H1 (cell line): ENCODE measurements around the gene DENND1A. TPM values are rescaled to one million over a fixed set of nuclear protein-coding genes. Genes with fewer than 3 reads are reported as not detected.
A peak's percentile ranks its signal among the peaks of the same experiment; 100 is the strongest.

Source experiments
- CTCF ChIA-PET: fragments of 300-600 bp; sonication (Branson Sonifier 250); formaldehyde crosslinking; loops from one replicate; lab custom pipeline; 2021; ENCODE audit not compliant: partially characterized antibody; lab: Charles Lee
- POLR2A ChIA-PET: fragments of 300-600 bp; sonication (Branson Sonifier 250); formaldehyde crosslinking; loops from one replicate; lab custom pipeline; 2021; ENCODE audit warnings: inconsistent platforms; ENCODE audit not compliant: partially characterized antibody; lab: Charles Lee
- DNase-seq, 2 experiments: peaks; one replicate each; pipeline versions ENCODE4 v3.0.0 to v3.0.0-alpha.2; 2010 to 2022; ENCODE audit warnings: low spot score in 2 of 2, low read depth in 1 of 2, mixed read lengths in 1 of 2
- FAIRE-seq: peaks from 2 replicates; lab custom pipeline; 2011; peaks lifted over from hg19 to GRCh38; lab: Jason Lieb, UNC
- H2AFZ ChIP-seq: 2 replicates; pipeline ENCODE4 v1.8.1; 2012; ENCODE audit warnings: low read length, inconsistent platforms
- H2AK5ac ChIP-seq: 2 replicates; pipeline ENCODE4 v1.6.1; 2013; ENCODE audit warnings: low read depth, low read length
- H2BK120ac ChIP-seq: replicated peaks from 2 replicates; pipeline ENCODE3; 2013; ENCODE audit warnings: low read depth, low read length, inconsistent platforms
- H2BK12ac ChIP-seq: 2 replicates; pipeline ENCODE4 v1.6.1; 2013; ENCODE audit warnings: low read depth, low read length
- H2BK15ac ChIP-seq: 2 replicates; pipeline ENCODE4 v1.6.1; 2013; ENCODE audit warnings: low read length
- H2BK20ac ChIP-seq: 2 replicates; pipeline ENCODE4 v1.6.1; 2013; ENCODE audit warnings: low read length
- H2BK5ac ChIP-seq: 2 replicates; pipeline ENCODE4 v1.6.1; 2013; ENCODE audit warnings: low read depth, low read length
- H3K14ac ChIP-seq: 2 replicates; pipeline ENCODE4 v1.6.1; 2013; ENCODE audit warnings: inconsistent platforms; ENCODE audit not compliant: insufficient read length
- H3K18ac ChIP-seq: 2 replicates; pipeline ENCODE4 v1.6.1; 2013; ENCODE audit warnings: low read length; ENCODE audit errors: extremely low read depth
- H3K23ac ChIP-seq: 2 replicates; pipeline ENCODE4 v1.6.1; 2013; ENCODE audit warnings: inconsistent platforms; ENCODE audit not compliant: insufficient read length
- H3K23me2 ChIP-seq: 2 replicates; pipeline ENCODE4 v1.6.1; 2013; ENCODE audit warnings: low read depth, low read length
- H3K27ac ChIP-seq: 2 replicates; pipeline ENCODE4 v1.6.1; 2011; ENCODE audit warnings: low read depth, low read length, inconsistent platforms
- H3K27me3 ChIP-seq, 4 experiments: replicated peaks in 1 of 4; 1 replicate in 1 of 4; 2 replicates in 3 of 4; pipeline versions ENCODE4 v1.6.1 to v1.8.1; 2011 to 2013; ENCODE audit warnings: low read length in 3 of 4, mild to moderate bottlenecking in 3 of 4, inconsistent platforms in 2 of 4, mixed read lengths in 2 of 4, moderate library complexity in 1 of 4; ENCODE audit not compliant: control insufficient read depth in 3 of 4, insufficient read depth in 3 of 4; ENCODE audit errors: extremely low read depth in 1 of 4
- H3K36me3 ChIP-seq, 4 experiments: 2 replicates each; pipeline versions ENCODE4 v1.6.1 to v1.8.1; 2011 to 2013; ENCODE audit warnings: mild to moderate bottlenecking in 4 of 4, low read length in 3 of 4, moderate library complexity in 2 of 4, control low read depth in 1 of 4, inconsistent platforms in 1 of 4; ENCODE audit not compliant: insufficient read depth in 4 of 4, control insufficient read depth in 2 of 4
- H3K4ac ChIP-seq: replicated peaks from 2 replicates; pipeline ENCODE3; 2013; ENCODE audit warnings: low read length, low read depth, mixed read lengths, inconsistent platforms; ENCODE audit not compliant: insufficient read length
- H3K4me1 ChIP-seq, 4 experiments: replicated peaks in 1 of 4; 1 replicate in 1 of 4; 2 replicates in 3 of 4; pipeline versions ENCODE4 v1.6.1 to v1.8.1; 2011 to 2013; ENCODE audit warnings: low read length in 3 of 4, inconsistent platforms in 2 of 4, mixed read lengths in 1 of 4; ENCODE audit not compliant: insufficient read depth in 4 of 4, control insufficient read depth in 3 of 4
- H3K4me2 ChIP-seq, 2 experiments: 2 replicates each; pipeline versions ENCODE4 v1.6.1 to v1.8.1; 2011 to 2013; ENCODE audit warnings: low read depth in 2 of 2, low read length in 2 of 2, control low read depth in 1 of 2, inconsistent platforms in 1 of 2, mild to moderate bottlenecking in 1 of 2; ENCODE audit not compliant: insufficient read depth in 1 of 2
- H3K4me3 ChIP-seq, 4 experiments: fragments of 200-600, 300-600 bp in 1 of 4; sonication (generic), shearing (Covaris generic), sonication (Bioruptor Twin) in 1 of 4; 2 replicates each; pipeline versions ENCODE4 v1.5.1 to v1.8.1; 2011 to 2016; ENCODE audit warnings: low read length in 4 of 4, low read depth in 3 of 4, control low read depth in 2 of 4, inconsistent platforms in 2 of 4, mild to moderate bottlenecking in 2 of 4, mixed read lengths in 1 of 4, moderate library complexity in 1 of 4; ENCODE audit not compliant: insufficient read depth in 2 of 4; ENCODE audit errors: extremely low read depth in 1 of 4
- H3K56ac ChIP-seq: replicated peaks from 2 replicates; pipeline ENCODE3; 2013; ENCODE audit warnings: low read depth, mild to moderate bottlenecking, mixed read lengths, low read length, inconsistent platforms; ENCODE audit not compliant: insufficient read length
- H3K79me1 ChIP-seq: 2 replicates; pipeline ENCODE4 v1.6.1; 2013; ENCODE audit warnings: low read depth, low read length, control low read depth
- H3K79me2 ChIP-seq, 2 experiments: 2 replicates each; pipeline versions ENCODE4 v1.6.1 to v1.8.1; 2012 to 2013; ENCODE audit warnings: low read length in 2 of 2, mild to moderate bottlenecking in 2 of 2, inconsistent platforms in 1 of 2; ENCODE audit not compliant: insufficient read depth in 2 of 2, control insufficient read depth in 1 of 2
- H3K9ac ChIP-seq, 4 experiments: replicated peaks in 1 of 4; 1 replicate in 1 of 4; 2 replicates in 3 of 4; pipeline versions ENCODE4 v1.6.1 to v1.8.1; 2011 to 2013; ENCODE audit warnings: low read depth in 3 of 4, low read length in 3 of 4, control low read depth in 2 of 4, mild to moderate bottlenecking in 2 of 4, moderate library complexity in 2 of 4, inconsistent platforms in 1 of 4; ENCODE audit errors: extremely low read depth in 1 of 4
- H3K9me3 ChIP-seq, 2 experiments: 2 replicates each; pipeline versions ENCODE4 v1.6.1 to v1.8.1; 2012 to 2013; ENCODE audit warnings: mild to moderate bottlenecking in 2 of 2, moderate library complexity in 2 of 2, control low read depth in 1 of 2, inconsistent platforms in 1 of 2, low read depth in 1 of 2, low read length in 1 of 2, mixed read lengths in 1 of 2; ENCODE audit not compliant: insufficient read depth in 2 of 2
- H4K20me1 ChIP-seq, 2 experiments: replicated peaks in 1 of 2; 2 replicates each; pipeline versions ENCODE3 to v1.8.1; 2011 to 2013; ENCODE audit warnings: inconsistent platforms in 2 of 2, low read length in 2 of 2, mild to moderate bottlenecking in 1 of 2; ENCODE audit not compliant: insufficient read depth in 2 of 2, control insufficient read depth in 1 of 2
- H4K5ac ChIP-seq: 2 replicates; pipeline ENCODE4 v1.6.1; 2013; ENCODE audit warnings: low read length, low read depth, mixed read lengths, inconsistent platforms; ENCODE audit not compliant: insufficient read length
- H4K8ac ChIP-seq: 2 replicates; pipeline ENCODE4 v1.8.0; 2013; ENCODE audit warnings: mild to moderate bottlenecking, moderate library complexity, low read length, inconsistent platforms; ENCODE audit not compliant: insufficient read depth; ENCODE audit errors: extremely low read depth
- H4K91ac ChIP-seq: replicated peaks from 2 replicates; pipeline ENCODE3; 2013; ENCODE audit warnings: low read length, mixed read lengths, inconsistent platforms; ENCODE audit not compliant: insufficient read length
- ATF2 ChIP-seq: IDR thresholded peaks from 2 replicates; pipeline ENCODE4 v1.6.1; 2012; ENCODE audit warnings: low read length, inconsistent platforms
- CREB1 ChIP-seq: IDR thresholded peaks from 2 replicates; pipeline ENCODE4 v1.6.1; 2012; ENCODE audit warnings: inconsistent platforms
- EGR1 ChIP-seq: IDR thresholded peaks from 2 replicates; pipeline ENCODE4 v1.6.1; 2011; ENCODE audit warnings: low read depth, low read length, borderline replicate concordance
- KDM4A ChIP-seq: IDR thresholded peaks from one replicate; pipeline ENCODE4 v1.7.1; 2012; ENCODE audit warnings: low read depth, mild to moderate bottlenecking, moderate library complexity, low read length, inconsistent platforms; ENCODE audit not compliant: severe bottlenecking
- KDM5A ChIP-seq: fragments of 200-600 bp; IDR thresholded peaks from 2 replicates; pipeline ENCODE4 v1.7.1; 2012; ENCODE audit warnings: mild to moderate bottlenecking, low read length, inconsistent platforms, mixed read lengths
- MAFK ChIP-seq: IDR thresholded peaks from 2 replicates; pipeline ENCODE4 v1.6.1; 2012; ENCODE audit warnings: low read depth, mild to moderate bottlenecking, improper control_type of control experiment, low read length
- POU5F1 ChIP-seq: IDR thresholded peaks from 2 replicates; pipeline ENCODE4 v1.6.1; 2011; ENCODE audit warnings: low read depth, mild to moderate bottlenecking, low read length, moderate library complexity
- RBBP5 ChIP-seq: IDR thresholded peaks from 2 replicates; pipeline ENCODE4 v1.7.1; 2012; ENCODE audit warnings: low read depth, mild to moderate bottlenecking, inconsistent platforms, low read length, moderate library complexity, borderline replicate concordance
- USF2 ChIP-seq: IDR thresholded peaks from 2 replicates; pipeline ENCODE4 v1.6.1; 2011; ENCODE audit warnings: low read length, improper control_type of control experiment
- YY1 ChIP-seq: IDR thresholded peaks from 2 replicates; pipeline ENCODE4 v1.6.1; 2011; ENCODE audit warnings: low read depth, mild to moderate bottlenecking, low read length
- WGBS, 2 experiments: shearing (Covaris generic) in 1 of 2; methylation state at CpG; one replicate each; pipeline versions ENCODE4 v1.1.6 to v1.1.7; 2013 to 2015; ENCODE audit warnings: low lambda C conversion rate in 2 of 2, mixed read lengths in 2 of 2, inconsistent platforms in 1 of 2, low coverage in 1 of 2, missing lambda C conversion rate in 1 of 2; ENCODE audit not compliant: insufficient replicate concordance in 2 of 2, insufficient coverage in 1 of 2, insufficient read length in 1 of 2; ENCODE audit errors: extremely low coverage in 1 of 2, missing lambda C conversion rate in 1 of 2; 5-methylcytosine and 5-hydroxymethylcytosine counted together
- polyA plus RNA-seq, 7 experiments: library from polyadenylated mRNA; depleted of rRNA in 3 of 7; stranded (reverse) in 5 of 7; unstranded in 2 of 7; fragments of >200 nt in 5 of 7; fragments of 200-250 nt in 2 of 7; gene quantifications; 1 replicate in 5 of 7; 2 replicates in 1 of 7; 4 replicates in 1 of 7; pipeline versions ENCODE4 v1.2.1 to v1.2.3, GENCODE V29; 2011 to 2013; ENCODE audit warnings: missing spikeins in 2 of 7, mixed read lengths in 2 of 7
- total RNA-seq: library from RNA; stranded (reverse); fragmentation: NEBNext Ultra II Directional; extraction: Animal tissue kit (Norgen Biotek cat#: 25700); gene quantifications from 2 replicates; pipeline ENCODE4 v1.2.1, GENCODE V29; 2021

The DENND1A gene
- total and polyA plus RNA-seq, 2 of the 8 experiments (the other 6 are each of a cell fraction or from before 2014, with no cell fraction given): 24.1 to 26.4 TPM

DNA sequence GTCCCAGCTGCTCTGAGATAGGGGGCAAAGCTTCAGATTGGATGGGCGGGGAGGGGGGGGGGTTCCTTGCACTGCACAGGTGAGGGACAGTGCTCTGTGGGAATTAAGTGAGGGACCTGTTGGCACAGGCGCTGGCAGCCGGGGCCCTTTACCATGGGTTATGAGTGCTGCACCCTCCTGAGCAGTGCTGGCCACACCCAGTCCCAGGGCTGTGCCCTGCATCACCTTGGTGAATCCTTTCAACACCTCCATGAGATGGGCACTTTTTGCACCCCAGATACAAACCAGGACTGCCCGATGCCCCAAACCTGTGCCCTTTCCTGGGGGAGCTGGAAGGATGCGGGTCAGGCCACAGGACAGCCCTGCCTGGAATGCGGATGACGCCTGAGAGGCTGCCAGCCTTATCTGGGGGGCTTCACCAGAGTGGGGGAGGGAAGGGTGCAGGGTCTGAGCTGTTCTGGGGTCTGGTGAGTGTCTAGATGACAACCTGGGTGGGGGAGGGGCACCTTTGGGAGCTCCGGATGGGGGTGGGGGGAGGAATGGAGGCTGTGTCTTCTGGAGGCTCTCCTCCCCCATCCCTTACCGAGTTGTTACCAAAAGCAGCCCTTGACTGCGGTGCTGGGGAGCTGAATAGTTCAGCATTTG is 568.7 kb downstream of the DENND1A start:
- no peaks in the 10 kb centered on the region for H3K36me3 ChIP-seq
- no peaks in the 10 kb centered on the region for H3K79me1 ChIP-seq
- no peak overlapping the region for H3K14ac ChIP-seq
- H3K79me2 ChIP-seq: no peaks in the 10 kb centered on the region
- CTCF ChIA-PET: interaction anchor here (0.6 to 22.0 kb wide), 5 partner anchors 7 to 261 kb away, joined by 3 to 668 read pairs (median 5); partner anchors contain the start of gene CRB2
- no peak overlapping the region for H4K91ac ChIP-seq
- H3K9ac ChIP-seq: no peak overlapping the region
- no peak for DNase-seq
- H3K56ac ChIP-seq: no peak overlapping the region
- H3K4ac ChIP-seq: peak overlapping the region; percentile 65
- POLR2A ChIA-PET: interaction anchor here (0.5 to 3.1 kb wide), 7 partner anchors 8 to 1105 kb away, joined by 3 to 19 read pairs (median 3); no protein-coding TSS in a partner anchor
- no peak for FAIRE-seq
- no peak overlapping the region for H3K27ac ChIP-seq
- H2BK5ac ChIP-seq: no peak overlapping the region
- H4K5ac ChIP-seq: no peak overlapping the region
- peaks cover 0 to 5% of the 10 kb centered on the region in 2 experiments for H4K20me1 ChIP-seq
- peaks cover 0 to 3% (median 0%) of the 10 kb centered on the region in 4 experiments; a peak in 1 of 7 replicates for H3K27me3 ChIP-seq
- no peak overlapping the region for H2BK12ac ChIP-seq
- H2BK120ac ChIP-seq: no peak overlapping the region
- peaks cover 17 to 52% (median 42%) of the 10 kb centered on the region in 4 experiments for H3K4me1 ChIP-seq
- H3K4me3 ChIP-seq: no peak overlapping the region; a peak in 1 of 8 replicates
- H2AK5ac ChIP-seq: no peak overlapping the region
- peak overlapping the region; percentile 21 to 59; a peak in 1 of 4 replicates for H3K4me2 ChIP-seq
- H3K18ac ChIP-seq: 0 out of 2 replicates have a peak overlapping the region, but pooled peaks have one; percentile 24
- no peak overlapping the region for H3K23ac ChIP-seq
- no peak overlapping the region for H2BK20ac ChIP-seq
- no peaks in the 10 kb centered on the region for H3K9me3 ChIP-seq
- peaks cover 8% of the 10 kb centered on the region for H3K23me2 ChIP-seq
- H2AFZ ChIP-seq: no peak overlapping the region
- no peak overlapping the region for H2BK15ac ChIP-seq
- H4K8ac ChIP-seq: no peak overlapping the region
- WGBS, 2 experiments: 70% methylated on average over 10 of the region's 10 CpGs; no CpG with 5 or more reads in 1 of the 2 experiments
- TF ChIP-seq YY1: no peak
- no peak for TF ChIP-seq KDM4A
- TF ChIP-seq MAFK: no peak
- no peak for TF ChIP-seq RBBP5
- TF ChIP-seq EGR1: no peak
- no peak for TF ChIP-seq KDM5A
- no peak for TF ChIP-seq USF2
- no peak for TF ChIP-seq ATF2
- TF ChIP-seq POU5F1: no peak
- TF ChIP-seq CREB1: no peak
